Mesenchymal stem cell (in vitro differentiated cells and primary cell): ENCODE measurements around the gene IFIT5. TPM values are rescaled to one million over a fixed set of nuclear protein-coding genes. Genes with fewer than 3 reads are reported as not detected.

ENCODE experiments used
- DNase-seq: peaks from one replicate; pipeline ENCODE4 v3.0.0-alpha.2; 2013
- H2AFZ ChIP-seq: one replicate; pipeline ENCODE4 v1.6.1; 2013; ENCODE audit warnings: low read depth, mild to moderate bottlenecking, control low read depth, inconsistent platforms, low read length, moderate library complexity
- H2AK5ac ChIP-seq: 2 replicates; pipeline ENCODE4 v1.6.1; 2013; ENCODE audit warnings: low read length, moderate library complexity, mild to moderate bottlenecking, inconsistent platforms; ENCODE audit not compliant: severe bottlenecking
- H2BK120ac ChIP-seq: one replicate; pipeline ENCODE4 v1.6.1; 2013; ENCODE audit warnings: low read depth, mild to moderate bottlenecking, inconsistent platforms, low read length, moderate library complexity
- H2BK12ac ChIP-seq, 2 experiments: one replicate each; pipeline ENCODE4 v1.6.1; 2013; ENCODE audit warnings: inconsistent platforms in 2 of 2, low read length in 2 of 2, mild to moderate bottlenecking in 2 of 2, moderate library complexity in 2 of 2, control low read depth in 1 of 2
- H2BK15ac ChIP-seq: one replicate; pipeline ENCODE4 v1.6.1; 2013; ENCODE audit warnings: mild to moderate bottlenecking, low read depth, inconsistent platforms; ENCODE audit not compliant: poor library complexity, severe bottlenecking
- H2BK5ac ChIP-seq: 2 replicates; pipeline ENCODE4 v1.6.1; 2013; ENCODE audit warnings: low read depth, mild to moderate bottlenecking, low read length, control low read depth, inconsistent platforms; ENCODE audit not compliant: poor library complexity, severe bottlenecking
- H3K14ac ChIP-seq, 2 experiments: one replicate each; pipeline ENCODE4 v1.6.1; 2013; ENCODE audit warnings: inconsistent platforms in 2 of 2, low read length in 2 of 2, control low read depth in 1 of 2, mild to moderate bottlenecking in 1 of 2, moderate library complexity in 1 of 2
- H3K18ac ChIP-seq, 2 experiments: one replicate each; pipeline ENCODE4 v1.6.1; 2013; ENCODE audit warnings: inconsistent platforms in 2 of 2, low read length in 2 of 2, control low read depth in 1 of 2, low read depth in 1 of 2, mild to moderate bottlenecking in 1 of 2
- H3K23ac ChIP-seq, 2 experiments: one replicate each; pipeline ENCODE4 v1.6.1; 2013; ENCODE audit warnings: inconsistent platforms in 2 of 2, low read length in 2 of 2, mild to moderate bottlenecking in 2 of 2, moderate library complexity in 2 of 2, control low read depth in 1 of 2
- H3K27ac ChIP-seq: 2 replicates; pipeline ENCODE4 v1.5.1; 2013; ENCODE audit warnings: mild to moderate bottlenecking, moderate library complexity, low read length, control low read depth, inconsistent platforms; ENCODE audit not compliant: poor library complexity, severe bottlenecking
- H3K27me3 ChIP-seq, 2 experiments: 2 replicates each; pipeline versions ENCODE4 v1.6.1 to v1.7.0; 2013; ENCODE audit warnings: low read length in 2 of 2, mild to moderate bottlenecking in 2 of 2, moderate library complexity in 2 of 2, control low read depth in 1 of 2, inconsistent platforms in 1 of 2; ENCODE audit not compliant: control insufficient read depth in 1 of 2, insufficient read depth in 1 of 2
- H3K36me3 ChIP-seq, 2 experiments: 2 replicates each; pipeline versions ENCODE4 v1.6.1 to v1.7.0; 2013; ENCODE audit warnings: low read length in 2 of 2, control low read depth in 1 of 2, inconsistent platforms in 1 of 2, low read depth in 1 of 2, mild to moderate bottlenecking in 1 of 2; ENCODE audit not compliant: insufficient read depth in 2 of 2, control insufficient read depth in 1 of 2
- H3K4ac ChIP-seq, 2 experiments: one replicate each; pipeline ENCODE4 v1.6.1; 2013; ENCODE audit warnings: inconsistent platforms in 2 of 2, low read length in 2 of 2, mild to moderate bottlenecking in 2 of 2, moderate library complexity in 2 of 2, control low read depth in 1 of 2, low read depth in 1 of 2
- H3K4me1 ChIP-seq: 2 replicates; pipeline ENCODE4 v1.6.1; 2013; ENCODE audit warnings: low read depth, low read length, control low read depth; ENCODE audit not compliant: control insufficient read depth, insufficient read depth
- H3K4me2 ChIP-seq: 2 replicates; pipeline ENCODE4 v1.6.1; 2013; ENCODE audit warnings: low read length, mild to moderate bottlenecking, inconsistent platforms; ENCODE audit not compliant: poor library complexity, severe bottlenecking
- H3K4me3 ChIP-seq, 2 experiments: 2 replicates each; pipeline versions ENCODE4 v1.5.1 to v1.7.0; 2013; ENCODE audit warnings: low read length in 2 of 2, mild to moderate bottlenecking in 2 of 2, control low read depth in 1 of 2, low read depth in 1 of 2; ENCODE audit not compliant: insufficient read depth in 1 of 2
- H3K79me1 ChIP-seq: replicated peaks from 2 replicates; pipeline ENCODE4 v1.6.1; 2013; ENCODE audit warnings: mild to moderate bottlenecking, control low read depth, low read length, inconsistent platforms; ENCODE audit not compliant: poor library complexity, severe bottlenecking
- H3K9ac ChIP-seq: 2 replicates; pipeline ENCODE4 v1.7.0; 2013; ENCODE audit warnings: mild to moderate bottlenecking, low read length, moderate library complexity
- H3K9me3 ChIP-seq: 2 replicates; pipeline ENCODE4 v1.7.0; 2013; ENCODE audit warnings: mild to moderate bottlenecking, low read length; ENCODE audit not compliant: control insufficient read depth
- H4K8ac ChIP-seq: one replicate; pipeline ENCODE4 v1.6.1; 2013; ENCODE audit warnings: inconsistent platforms, mild to moderate bottlenecking, low read length, moderate library complexity
- H4K91ac ChIP-seq: one replicate; pipeline ENCODE4 v1.6.1; 2013; ENCODE audit warnings: mild to moderate bottlenecking, low read length, inconsistent platforms
- WGBS: methylation state at CpG from one replicate; pipeline ENCODE4 v1.1.7; 2013; ENCODE audit warnings: mixed read lengths; 5-methylcytosine and 5-hydroxymethylcytosine counted together
- polyA plus RNA-seq, 2 experiments: library from polyadenylated mRNA; stranded (reverse); fragments of 200-250 nt; gene quantifications; one replicate each; pipeline ENCODE4 v1.2.3, GENCODE V29; 2013

The IFIT5 gene, protein sequence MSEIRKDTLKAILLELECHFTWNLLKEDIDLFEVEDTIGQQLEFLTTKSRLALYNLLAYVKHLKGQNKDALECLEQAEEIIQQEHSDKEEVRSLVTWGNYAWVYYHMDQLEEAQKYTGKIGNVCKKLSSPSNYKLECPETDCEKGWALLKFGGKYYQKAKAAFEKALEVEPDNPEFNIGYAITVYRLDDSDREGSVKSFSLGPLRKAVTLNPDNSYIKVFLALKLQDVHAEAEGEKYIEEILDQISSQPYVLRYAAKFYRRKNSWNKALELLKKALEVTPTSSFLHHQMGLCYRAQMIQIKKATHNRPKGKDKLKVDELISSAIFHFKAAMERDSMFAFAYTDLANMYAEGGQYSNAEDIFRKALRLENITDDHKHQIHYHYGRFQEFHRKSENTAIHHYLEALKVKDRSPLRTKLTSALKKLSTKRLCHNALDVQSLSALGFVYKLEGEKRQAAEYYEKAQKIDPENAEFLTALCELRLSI
- polyA plus RNA-seq (2013, experiment 1 of 2) = 16.7 TPM
- 17.1 TPM for polyA plus RNA-seq (2013, experiment 2 of 2)

- Histone ChIP-seq H2BK12ac (peak within 1 kb of the TSS in 1 of 2 experiments; percentile 77), H2BK120ac (peak within 1 kb of the TSS; percentile 82), H2BK15ac (peak within 1 kb of the TSS; percentile 73), H2AK5ac (peak within 1 kb of the TSS; percentile 21), H3K9ac (peak within 1 kb of the TSS; percentile 97), H3K79me1 (peaks cover 10% of the 10 kb centered on the region), H3K4me2 (peak within 1 kb of the TSS; percentile 69), H3K23ac (peak within 1 kb of the TSS in 1 of 2 experiments; percentile 57), H3K27ac (peak within 1 kb of the TSS; percentile 65), H3K4me3 (peak within 1 kb of the TSS; percentile 77 to 98), H4K91ac (peak within 1 kb of the TSS; percentile 84), H2AFZ (peak within 1 kb of the TSS; percentile 62), H3K18ac (peak within 1 kb of the TSS; percentile 89 to 90), H4K8ac (peak within 1 kb of the TSS; percentile 87), H3K4me1 (peaks cover 4% of the 10 kb centered on the region), H3K36me3 (peaks cover 0 to 18% of the 10 kb centered on the region in 2 experiments), H2BK5ac (no peak within 1 kb of the TSS), H3K4ac (peak within 1 kb of the TSS; percentile 52 to 82), H3K9me3 (no peaks in the 10 kb centered on the region), H3K27me3 (no peaks in the 10 kb centered on the region), H3K14ac (peak within 1 kb of the TSS; percentile 90 to 97)
- peak; percentile 86 for DNase-seq
- WGBS = under 1% methylated on average over 43 of the region's 48 CpGs
These were observed at the start of gene IFIT5 for GRCh38 chr10:89414146-89414878. Gene IFIT5 (plus strand): TSS chr10:89414568. CDS start chr10:89414799, 231 bp downstream.

- Histone ChIP-seq H3K27ac (no peak overlapping the region), H2BK15ac (no peak overlapping the region), H3K4me2 (no peak overlapping the region), H2AFZ (no peak overlapping the region), H3K9ac (peak overlapping the region; percentile 6), H2BK120ac (no peak overlapping the region), H3K18ac (peak overlapping the region in 1 of 2 experiments; percentile 40), H3K4me1 (peaks cover 4% of the 10 kb centered on the region), H2BK12ac (no peak overlapping the region), H3K4me3 (no peak overlapping the region), H4K8ac (peak overlapping the region; percentile 31), H3K36me3 (no peaks in the 10 kb centered on the region), H3K4ac (peak overlapping the region in 1 of 2 experiments; percentile 58), H2BK5ac (no peak overlapping the region), H4K91ac (no peak overlapping the region), H2AK5ac (no peak overlapping the region), H3K27me3 (no peaks in the 10 kb centered on the region), H3K14ac (no peak overlapping the region), H3K23ac (no peak overlapping the region), H3K9me3 (no peaks in the 10 kb centered on the region), H3K79me1 (no peaks in the 10 kb centered on the region)
- WGBS = 71% methylated on average over 4 of the region's 4 CpGs
- peak; percentile 40 for DNase-seq
These were observed 46.8 kb upstream of the IFIT5 start for GRCh38 chr10:89367529-89367928.

- DNase-seq = no peak
- no peak overlapping the region for H3K14ac ChIP-seq
- H2BK120ac ChIP-seq = no peak overlapping the region
- peak overlapping the region in 1 of 2 experiments; percentile 28 for H2BK12ac ChIP-seq
- peak overlapping the region; percentile 61 for H3K9ac ChIP-seq
- no peaks in the 10 kb centered on the region for H3K79me1 ChIP-seq
- H2AFZ ChIP-seq = no peak overlapping the region
- peaks cover 4% of the 10 kb centered on the region for H3K4me1 ChIP-seq
- H3K36me3 ChIP-seq = no peaks in the 10 kb centered on the region
- H4K91ac ChIP-seq = no peak overlapping the region
- no peak overlapping the region for H3K4me3 ChIP-seq
- no peaks in the 10 kb centered on the region for H3K9me3 ChIP-seq
- H2AK5ac ChIP-seq = no peak overlapping the region
- H4K8ac ChIP-seq = no peak overlapping the region
- H3K23ac ChIP-seq = no peak overlapping the region
- peak overlapping the region in 1 of 2 experiments; percentile 37 for H3K4ac ChIP-seq
- no peak overlapping the region for H3K27ac ChIP-seq
- no peaks in the 10 kb centered on the region for H3K27me3 ChIP-seq
- no peak overlapping the region for H3K4me2 ChIP-seq
- no peak overlapping the region for H2BK5ac ChIP-seq
- no CpG with 5 or more reads among the region's 1 CpG for WGBS
- H2BK15ac ChIP-seq = no peak overlapping the region
- H3K18ac ChIP-seq = peak overlapping the region in 1 of 2 experiments; percentile 48
These were observed 46.2 kb upstream of the IFIT5 start for GRCh38 chr10:89368129-89368528.
